Endothelial cell (in vitro differentiated cells): ENCODE results near the gene ZNF429. TPM values are rescaled to one million over a fixed set of nuclear protein-coding genes. Genes with fewer than 3 reads are reported as not detected.

Source experiments
- DNase-seq: peaks from one replicate; pipeline ENCODE4 v3.0.0; 2021; ENCODE audit warnings: low spot score
- H3K27ac Mint-ChIP-seq: one replicate; pipeline ENCODE4 v1.8.0; 2021; ENCODE audit warnings: mixed read lengths, inconsistent platforms; ENCODE audit not compliant: unreplicated experiment
- H3K27me3 Mint-ChIP-seq: one replicate; pipeline ENCODE4 v1.8.0; 2021; ENCODE audit warnings: mild to moderate bottlenecking, moderate library complexity, mixed read lengths, inconsistent platforms; ENCODE audit not compliant: unreplicated experiment
- H3K36me3 Mint-ChIP-seq: one replicate; pipeline ENCODE4 v1.8.0; 2021; ENCODE audit warnings: mild to moderate bottlenecking, low read depth, mixed read lengths, inconsistent platforms; ENCODE audit not compliant: unreplicated experiment
- H3K4me1 Mint-ChIP-seq: one replicate; pipeline ENCODE4 v1.8.0; 2021; ENCODE audit warnings: mild to moderate bottlenecking, mixed read lengths, inconsistent platforms; ENCODE audit not compliant: unreplicated experiment
- H3K4me3 Mint-ChIP-seq: one replicate; pipeline ENCODE4 v1.8.0; 2021; ENCODE audit warnings: mild to moderate bottlenecking, mixed read lengths, inconsistent platforms; ENCODE audit not compliant: unreplicated experiment
- H3K9me3 Mint-ChIP-seq: one replicate; pipeline ENCODE4 v1.8.0; 2021; ENCODE audit warnings: mixed read lengths, inconsistent platforms; ENCODE audit not compliant: unreplicated experiment
- total RNA-seq: library from RNA; stranded (reverse); fragmentation: NEBNext Ultra II Directional; extraction: Animal tissue kit (Norgen Biotek cat#: 25700); gene quantifications from one replicate; pipeline ENCODE4 v1.2.1, GENCODE V29; 2021; ENCODE audit not compliant: unreplicated experiment
- TF ChIP-seq, protein P1 (sequence below): fragments of 200-600 bp; sonication (generic); IDR thresholded peaks from one replicate; pipeline ENCODE4 v1.5.0; 2021; ENCODE audit warnings: antibody characterized with exemption; ENCODE audit not compliant: unreplicated experiment

ZNF429 gene
- total RNA-seq, 1 donor from 2014 or later, result 14.1 TPM

DNA sequence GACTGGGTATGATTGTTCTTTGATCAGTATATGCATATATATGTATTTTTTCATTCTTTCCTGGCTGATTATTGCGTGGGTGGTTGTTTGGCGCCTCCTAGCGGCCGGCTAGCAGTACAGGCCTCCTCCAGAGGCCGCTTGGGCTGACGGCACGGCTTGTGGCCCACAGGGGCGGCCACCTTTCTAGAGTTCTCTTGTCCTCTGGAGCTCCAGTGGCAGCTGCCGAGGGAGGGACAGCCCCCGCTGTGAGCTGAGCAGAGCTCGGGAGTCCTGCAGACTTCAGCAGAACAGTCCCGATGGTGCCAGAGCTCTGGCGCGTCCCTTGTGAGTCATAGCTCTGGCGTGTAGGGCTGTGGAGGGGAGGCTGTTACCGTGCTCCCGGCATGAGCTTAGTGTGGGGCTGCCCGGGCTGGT, 22.5 kb upstream of the ZNF429 start:
- Mint-ChIP-seq H3K36me3 (peaks cover 10% of the 10 kb centered on the region), H3K27ac (no peak overlapping the region), H3K9me3 (peaks cover 16% of the 10 kb centered on the region), H3K27me3 (peaks cover 6% of the 10 kb centered on the region), H3K4me3 (no peak overlapping the region), H3K4me1 (no peaks in the 10 kb centered on the region)
- TF ChIP-seq, protein P1, sequence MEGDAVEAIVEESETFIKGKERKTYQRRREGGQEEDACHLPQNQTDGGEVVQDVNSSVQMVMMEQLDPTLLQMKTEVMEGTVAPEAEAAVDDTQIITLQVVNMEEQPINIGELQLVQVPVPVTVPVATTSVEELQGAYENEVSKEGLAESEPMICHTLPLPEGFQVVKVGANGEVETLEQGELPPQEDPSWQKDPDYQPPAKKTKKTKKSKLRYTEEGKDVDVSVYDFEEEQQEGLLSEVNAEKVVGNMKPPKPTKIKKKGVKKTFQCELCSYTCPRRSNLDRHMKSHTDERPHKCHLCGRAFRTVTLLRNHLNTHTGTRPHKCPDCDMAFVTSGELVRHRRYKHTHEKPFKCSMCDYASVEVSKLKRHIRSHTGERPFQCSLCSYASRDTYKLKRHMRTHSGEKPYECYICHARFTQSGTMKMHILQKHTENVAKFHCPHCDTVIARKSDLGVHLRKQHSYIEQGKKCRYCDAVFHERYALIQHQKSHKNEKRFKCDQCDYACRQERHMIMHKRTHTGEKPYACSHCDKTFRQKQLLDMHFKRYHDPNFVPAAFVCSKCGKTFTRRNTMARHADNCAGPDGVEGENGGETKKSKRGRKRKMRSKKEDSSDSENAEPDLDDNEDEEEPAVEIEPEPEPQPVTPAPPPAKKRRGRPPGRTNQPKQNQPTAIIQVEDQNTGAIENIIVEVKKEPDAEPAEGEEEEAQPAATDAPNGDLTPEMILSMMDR, result peak; percentile 68
- DNase-seq, result peak; percentile 39

DNA sequence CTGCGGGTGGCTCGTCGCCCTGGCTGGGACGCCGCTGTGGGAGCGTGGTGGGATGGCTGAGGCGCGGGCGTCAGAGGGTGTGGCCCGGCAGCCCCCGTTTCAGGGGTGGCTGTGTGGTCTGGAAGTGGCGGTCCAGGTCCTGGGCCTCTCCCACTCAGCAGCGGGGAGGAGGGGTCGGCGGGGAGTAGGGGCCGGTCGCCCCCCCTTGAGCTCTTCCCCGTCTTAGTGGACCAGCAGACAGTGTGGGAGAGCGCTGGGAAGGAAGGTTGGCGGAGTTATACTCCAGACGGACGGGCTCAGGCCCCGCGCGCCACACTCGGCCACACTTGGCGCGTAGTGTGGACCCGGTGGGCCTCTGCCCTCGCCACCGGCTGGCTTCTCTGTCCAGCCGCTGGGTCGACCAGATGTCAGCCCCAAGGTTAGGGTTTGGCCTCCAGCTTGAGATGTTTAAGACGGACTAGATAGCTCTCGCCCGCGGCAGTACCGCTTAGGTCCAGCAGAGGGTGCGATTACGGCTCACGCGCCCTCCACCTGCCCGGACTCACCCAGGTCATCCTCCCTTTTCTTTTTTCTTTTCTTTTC, 21.7 kb upstream of the ZNF429 start:
- Mint-ChIP-seq H3K27ac (no peak overlapping the region), H3K4me3 (no peak overlapping the region), H3K4me1 (no peaks in the 10 kb centered on the region), H3K27me3 (peaks cover 9% of the 10 kb centered on the region), H3K36me3 (peaks cover 15% of the 10 kb centered on the region), H3K9me3 (peaks cover 21% of the 10 kb centered on the region)
- TF ChIP-seq, protein P1, result peak; percentile 74
- DNase-seq, result peak; percentile 63

DNA sequence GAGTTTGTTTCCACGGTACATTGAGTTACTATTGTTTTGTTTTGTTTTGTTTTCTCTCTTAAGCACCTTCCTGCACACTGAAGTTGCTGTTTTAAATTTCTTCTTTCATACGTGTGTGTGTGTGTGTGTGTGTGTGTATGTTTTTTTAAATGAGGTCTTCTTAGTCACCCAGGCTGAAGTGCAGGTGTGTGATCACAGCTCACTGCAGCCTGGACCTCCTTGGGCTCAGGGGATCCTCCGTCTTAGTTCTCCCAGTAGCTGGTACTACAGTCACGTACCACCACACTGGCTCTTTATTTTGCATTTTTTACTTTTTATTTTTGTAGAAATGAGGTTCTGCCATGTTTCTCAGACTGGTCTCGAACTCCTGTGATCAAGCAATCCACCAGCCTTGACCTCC, 20.8 kb upstream of the ZNF429 start:
- Mint-ChIP-seq H3K9me3 (peaks cover 21% of the 10 kb centered on the region), H3K4me1 (no peaks in the 10 kb centered on the region), H3K4me3 (no peak overlapping the region), H3K27me3 (peaks cover 9% of the 10 kb centered on the region), H3K27ac (peak overlapping the region; percentile 15), H3K36me3 (peaks cover 15% of the 10 kb centered on the region)
- no peak for DNase-seq
- TF ChIP-seq, protein P1, result no peak

DNA sequence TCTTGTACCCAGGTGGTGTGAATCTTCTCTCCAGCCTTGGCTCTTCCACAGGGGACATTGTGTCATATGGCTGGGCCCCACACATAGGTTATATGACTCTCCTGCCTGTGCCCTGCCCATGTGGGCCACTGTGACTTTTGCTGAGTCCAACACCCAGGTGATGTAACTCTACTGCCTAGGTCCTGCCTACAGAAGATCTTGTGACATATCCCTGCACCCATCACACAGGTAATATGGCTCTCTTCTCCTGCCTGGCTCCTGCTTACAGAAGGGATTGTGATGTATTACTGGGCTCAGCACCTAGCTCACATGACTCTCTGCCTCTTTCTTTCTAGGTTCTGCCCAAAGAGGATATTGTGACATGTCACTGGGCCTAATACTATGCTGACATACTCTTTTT, 19.5 kb upstream of the ZNF429 start:
- Mint-ChIP-seq H3K36me3 (peaks cover 20% of the 10 kb centered on the region), H3K4me3 (no peak overlapping the region), H3K27me3 (peaks cover 9% of the 10 kb centered on the region), H3K4me1 (no peaks in the 10 kb centered on the region), H3K9me3 (peaks cover 21% of the 10 kb centered on the region), H3K27ac (no peak overlapping the region)
- DNase-seq, result no peak
- TF ChIP-seq, protein P1, result no peak

DNA sequence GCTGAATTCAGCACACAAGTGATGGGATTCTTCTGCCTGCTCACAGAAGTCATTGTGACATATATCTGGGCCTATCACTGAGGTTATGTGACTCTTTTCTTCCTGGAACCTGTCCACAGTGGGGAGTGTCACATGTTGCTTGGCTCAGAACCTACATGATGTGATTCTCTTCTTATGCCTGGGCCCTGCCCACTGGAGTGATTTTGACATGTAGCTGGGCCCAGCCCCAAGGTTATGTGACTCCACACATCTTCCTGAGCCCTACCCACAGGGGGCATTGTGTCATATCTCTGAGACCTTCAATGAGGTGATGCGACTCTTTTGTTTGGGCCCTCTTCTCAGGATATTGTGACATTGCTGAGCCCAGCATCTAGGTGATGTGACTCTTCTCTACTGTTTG, 17.4 kb upstream of the ZNF429 start:
- no peak overlapping the region for H3K27ac Mint-ChIP-seq
- H3K4me3 Mint-ChIP-seq, result peak overlapping the region; percentile 73
- H3K27me3 Mint-ChIP-seq, result peaks cover 11% of the 10 kb centered on the region
- peaks cover 21% of the 10 kb centered on the region for H3K36me3 Mint-ChIP-seq
- H3K4me1 Mint-ChIP-seq, result no peaks in the 10 kb centered on the region
- TF ChIP-seq, protein P1, result no peak
- peaks cover 18% of the 10 kb centered on the region for H3K9me3 Mint-ChIP-seq
- DNase-seq, result no peak
